Measurements from ENCODE around the gene PPA1.
A peak's percentile ranks its signal among the peaks of the same experiment; 100 is the strongest.
"Not testable (repeated sequence)": the region's sequence is repeated elsewhere in the genome, so short reads cannot be mapped to it uniquely, and the experiment has no call there.

The PPA1 gene

GRCh38 chr10:70223728-70224127, 9.5 kb downstream of the PPA1 start:
- H3K9me3 ChIP-seq (ENCODE audit: insufficient read depth, low read depth, low read length), result no peaks in the 10 kb centered on the region
- peaks cover 43% of the 10 kb centered on the region for H4K20me1 ChIP-seq (ENCODE audit: insufficient read depth, low read length, poor library complexity, severe bottlenecking)
- no peaks in the 10 kb centered on the region for H3K9me2 ChIP-seq (replicated peaks; ENCODE audit: low read depth, low read length)
- peaks cover 59% of the 10 kb centered on the region for H3K79me2 ChIP-seq (ENCODE audit: insufficient read depth, low read length)
- H3K4me3 ChIP-seq (ENCODE audit: low read length, poor library complexity, severe bottlenecking), result no peak overlapping the region
- H2AFZ ChIP-seq (ENCODE audit: low read length), result no peak overlapping the region
- H3K36me3 ChIP-seq (ENCODE audit: insufficient read depth, low read length), result peaks cover 4% of the 10 kb centered on the region; the same call in 1 of the 2 replicates
- no peaks in the 10 kb centered on the region for H3K27me3 ChIP-seq (ENCODE audit: insufficient read depth, low read length, poor library complexity, severe bottlenecking)
- no peak for TF ChIP-seq CTCF (conservative IDR thresholded peaks at IDR 0.05; ENCODE audit: low read length)
- TF ChIP-seq EZH2phosphoT487 (IDR thresholded peaks at IDR 0.05; ENCODE audit: borderline replicate concordance), result no peak
- H3K4me2 ChIP-seq (ENCODE audit: low read depth, low read length, poor library complexity, severe bottlenecking), result no peak overlapping the region
- H3F3A ChIP-seq (ENCODE audit: low read depth), result no peaks in the 10 kb centered on the region; the same call in 1 of the 2 replicates
- peaks cover 36% of the 10 kb centered on the region for H3K4me1 ChIP-seq (ENCODE audit: insufficient read depth, low read length, poor library complexity, severe bottlenecking)
- H3K9ac ChIP-seq (ENCODE audit: low read depth, low read length, poor library complexity, severe bottlenecking), result no peak overlapping the region

GRCh38 chr10:70222811-70223447, 10.3 kb downstream of the PPA1 start:
- H3K9me2 ChIP-seq (replicated peaks; ENCODE audit: low read depth, low read length); H3K4me2 ChIP-seq (ENCODE audit: low read depth, low read length, poor library complexity, severe bottlenecking); H3K36me3 ChIP-seq (ENCODE audit: insufficient read depth, low read length); H3K9ac ChIP-seq (ENCODE audit: low read depth, low read length, poor library complexity, severe bottlenecking); H2AFZ ChIP-seq (ENCODE audit: low read length); H3F3A ChIP-seq (ENCODE audit: low read depth); H3K4me3 ChIP-seq (ENCODE audit: low read length, poor library complexity, severe bottlenecking); H3K9me3 ChIP-seq (ENCODE audit: insufficient read depth, low read depth, low read length); H3K27me3 ChIP-seq (ENCODE audit: insufficient read depth, low read length, poor library complexity, severe bottlenecking): not testable (repeated sequence)
- H3K79me2 ChIP-seq (ENCODE audit: insufficient read depth, low read length), result peaks cover 51% of the 10 kb centered on the region
- peaks cover 28% of the 10 kb centered on the region for H3K4me1 ChIP-seq (ENCODE audit: insufficient read depth, low read length, poor library complexity, severe bottlenecking)
- peaks cover 38% of the 10 kb centered on the region for H4K20me1 ChIP-seq (ENCODE audit: insufficient read depth, low read length, poor library complexity, severe bottlenecking)

- Histone ChIP-seq H3K36me3 (ENCODE audit: insufficient read depth, low read length) (peaks cover 13% of the 10 kb centered on the region; the same call in 1 of the 2 replicates), H2AFZ (ENCODE audit: low read length) (no peak overlapping the region), H3K4me2 (ENCODE audit: low read depth, low read length, poor library complexity, severe bottlenecking) (no peak overlapping the region), H3K4me3 (ENCODE audit: low read length, poor library complexity, severe bottlenecking) (no peak overlapping the region), H3F3A (ENCODE audit: low read depth) (no peaks in the 10 kb centered on the region; the same call in 1 of the 2 replicates), H3K9me3 (ENCODE audit: insufficient read depth, low read depth, low read length) (no peaks in the 10 kb centered on the region), H3K4me1 (ENCODE audit: insufficient read depth, low read length, poor library complexity, severe bottlenecking) (peaks cover 22% of the 10 kb centered on the region), H4K20me1 (ENCODE audit: insufficient read depth, low read length, poor library complexity, severe bottlenecking) (peaks cover 33% of the 10 kb centered on the region), H3K27me3 (ENCODE audit: insufficient read depth, low read length, poor library complexity, severe bottlenecking) (no peaks in the 10 kb centered on the region), H3K9me2 (replicated peaks; ENCODE audit: low read depth, low read length) (no peaks in the 10 kb centered on the region), H3K9ac (ENCODE audit: low read depth, low read length, poor library complexity, severe bottlenecking) (no peak overlapping the region), H3K79me2 (ENCODE audit: insufficient read depth, low read length) (peaks cover 45% of the 10 kb centered on the region)
- no peak for TF ChIP-seq CTCF (conservative IDR thresholded peaks at IDR 0.05; ENCODE audit: low read length)
Measured at GRCh38 chr10:70222340-70222794, 10.9 kb downstream of the PPA1 start.

- Histone ChIP-seq H4K20me1 (ENCODE audit: insufficient read depth, low read length, poor library complexity, severe bottlenecking) (peaks cover 25% of the 10 kb centered on the region), H3K9ac (ENCODE audit: low read depth, low read length, poor library complexity, severe bottlenecking) (peak overlapping the region; percentile 45), H3K79me2 (ENCODE audit: insufficient read depth, low read length) (peaks cover 32% of the 10 kb centered on the region; the same call in 1 of the 2 replicates), H3K27me3 (ENCODE audit: insufficient read depth, low read length, poor library complexity, severe bottlenecking) (no peaks in the 10 kb centered on the region), H3F3A (ENCODE audit: low read depth) (no peaks in the 10 kb centered on the region; the same call in 1 of the 2 replicates), H3K4me2 (ENCODE audit: low read depth, low read length, poor library complexity, severe bottlenecking) (peak overlapping the region; percentile 56), H3K9me2 (replicated peaks; ENCODE audit: low read depth, low read length) (no peaks in the 10 kb centered on the region), H3K4me3 (ENCODE audit: low read length, poor library complexity, severe bottlenecking) (peak overlapping the region; percentile 30), H2AFZ (ENCODE audit: low read length) (no peak overlapping the region), H3K36me3 (ENCODE audit: insufficient read depth, low read length) (peaks cover 26% of the 10 kb centered on the region; the same call in 1 of the 2 replicates), H3K4me1 (ENCODE audit: insufficient read depth, low read length, poor library complexity, severe bottlenecking) (peaks cover 9% of the 10 kb centered on the region), H3K9me3 (ENCODE audit: insufficient read depth, low read depth, low read length) (no peaks in the 10 kb centered on the region)
- TF ChIP-seq EZH2phosphoT487 (IDR thresholded peaks at IDR 0.05; ENCODE audit: borderline replicate concordance), result no peak
- no peak for TF ChIP-seq CTCF (conservative IDR thresholded peaks at IDR 0.05; ENCODE audit: low read length)
Measured at GRCh38 chr10:70221030-70221429, 12.2 kb downstream of the PPA1 start.
